Peyer's patch (tissue), 4 donors: ENCODE data around the gene RNF152. TPM values are rescaled to one million over a fixed set of nuclear protein-coding genes. Genes with fewer than 3 reads are reported as not detected.

Experiments
- DNase-seq, 3 donors: peaks; one replicate each; pipeline ENCODE4 v3.0.0-alpha.2; 2017 to 2019
- H3K27ac ChIP-seq, 4 donors: fragments of 200-600 bp; sonication (generic); one replicate each; pipeline ENCODE4 v1.5.1; 2016 to 2019
- H3K27me3 ChIP-seq, 2 donors: fragments of 200-600 bp; sonication (generic); one replicate each; pipeline ENCODE4 v1.5.1; 2019
- H3K36me3 ChIP-seq, 3 donors: fragments of 200-600 bp; sonication (generic); one replicate each; pipeline ENCODE4 v1.5.1; 2016 to 2019
- H3K4me1 ChIP-seq, 4 donors: fragments of 200-600 bp; sonication (generic); one replicate each; pipeline ENCODE4 v1.5.1; 2016 to 2019
- H3K4me3 ChIP-seq, 4 donors: fragments of 200-600 bp; sonication (generic); 1 replicate in 3 of 4; 2 replicates in 1 of 4; pipeline ENCODE4 v1.5.1; 2016 to 2019; ENCODE audit warnings: mild to moderate bottlenecking in 1 of 4
- H3K9me3 ChIP-seq, 4 donors: fragments of 200-600 bp; sonication (generic); one replicate each; pipeline ENCODE4 v1.5.1; 2016 to 2019; ENCODE audit warnings: mild to moderate bottlenecking in 1 of 4
- POLR2A ChIP-seq, 2 donors: fragments of 450-650 bp; IDR thresholded peaks; one replicate each; pipeline ENCODE4 v1.5.1; 2017; ENCODE audit warnings: antibody characterized with exemption in 2 of 2, mild to moderate bottlenecking in 2 of 2, moderate library complexity in 2 of 2
- total RNA-seq, 4 donors: library from RNA; depleted of rRNA; stranded (reverse); fragments of >200 nt; gene quantifications; one replicate each; pipeline ENCODE4 v1.1.0, GENCODE V29; 2016
- TF ChIP-seq, protein P1 (sequence below), 6 experiments: fragments of 450-650 bp in 4 of 6; fragments of 200-600 bp in 2 of 6; sonication (generic) in 1 of 6; IDR thresholded peaks; one replicate each; pipeline ENCODE4 v1.5.1; 2017 to 2019; ENCODE audit warnings: antibody characterized with exemption in 6 of 6, mild to moderate bottlenecking in 3 of 6, moderate library complexity in 1 of 6

The RNF152 gene
- total RNA-seq, 4 donors from 2014 or later: 17.3 to 185 (median 120) TPM

DNA sequence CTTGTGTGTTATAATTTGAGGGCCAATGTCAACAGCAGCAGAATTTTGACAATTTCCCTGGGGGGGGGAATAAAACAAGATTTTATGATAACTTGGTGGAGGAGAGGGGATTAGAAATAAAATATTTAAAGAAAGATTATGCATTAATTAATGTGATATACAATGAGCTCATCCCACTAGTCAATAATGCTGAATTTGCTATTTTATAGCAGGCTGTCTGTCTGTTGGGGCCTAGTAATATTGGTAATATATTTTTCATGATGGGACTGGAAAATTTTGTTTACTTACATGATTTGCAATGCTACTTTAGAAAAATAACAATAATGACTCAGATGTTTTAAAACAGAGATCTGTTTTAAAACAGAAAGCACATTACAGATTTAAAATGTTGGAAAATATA is 118.0 kb downstream of the RNF152 start:
- no peak for DNase-seq
- Histone ChIP-seq H3K4me1 (no peaks in the 10 kb centered on the region), H3K9me3 (no peaks in the 10 kb centered on the region), H3K36me3 (no peaks in the 10 kb centered on the region), H3K4me3 (no peak overlapping the region), H3K27me3 (no peaks in the 10 kb centered on the region), H3K27ac (no peak overlapping the region)
- TF ChIP-seq POLR2A (IDR thresholded peaks at IDR 0.05): no peak
- TF ChIP-seq, protein P1, sequence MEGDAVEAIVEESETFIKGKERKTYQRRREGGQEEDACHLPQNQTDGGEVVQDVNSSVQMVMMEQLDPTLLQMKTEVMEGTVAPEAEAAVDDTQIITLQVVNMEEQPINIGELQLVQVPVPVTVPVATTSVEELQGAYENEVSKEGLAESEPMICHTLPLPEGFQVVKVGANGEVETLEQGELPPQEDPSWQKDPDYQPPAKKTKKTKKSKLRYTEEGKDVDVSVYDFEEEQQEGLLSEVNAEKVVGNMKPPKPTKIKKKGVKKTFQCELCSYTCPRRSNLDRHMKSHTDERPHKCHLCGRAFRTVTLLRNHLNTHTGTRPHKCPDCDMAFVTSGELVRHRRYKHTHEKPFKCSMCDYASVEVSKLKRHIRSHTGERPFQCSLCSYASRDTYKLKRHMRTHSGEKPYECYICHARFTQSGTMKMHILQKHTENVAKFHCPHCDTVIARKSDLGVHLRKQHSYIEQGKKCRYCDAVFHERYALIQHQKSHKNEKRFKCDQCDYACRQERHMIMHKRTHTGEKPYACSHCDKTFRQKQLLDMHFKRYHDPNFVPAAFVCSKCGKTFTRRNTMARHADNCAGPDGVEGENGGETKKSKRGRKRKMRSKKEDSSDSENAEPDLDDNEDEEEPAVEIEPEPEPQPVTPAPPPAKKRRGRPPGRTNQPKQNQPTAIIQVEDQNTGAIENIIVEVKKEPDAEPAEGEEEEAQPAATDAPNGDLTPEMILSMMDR (IDR thresholded peaks at IDR 0.05): no peak

DNA sequence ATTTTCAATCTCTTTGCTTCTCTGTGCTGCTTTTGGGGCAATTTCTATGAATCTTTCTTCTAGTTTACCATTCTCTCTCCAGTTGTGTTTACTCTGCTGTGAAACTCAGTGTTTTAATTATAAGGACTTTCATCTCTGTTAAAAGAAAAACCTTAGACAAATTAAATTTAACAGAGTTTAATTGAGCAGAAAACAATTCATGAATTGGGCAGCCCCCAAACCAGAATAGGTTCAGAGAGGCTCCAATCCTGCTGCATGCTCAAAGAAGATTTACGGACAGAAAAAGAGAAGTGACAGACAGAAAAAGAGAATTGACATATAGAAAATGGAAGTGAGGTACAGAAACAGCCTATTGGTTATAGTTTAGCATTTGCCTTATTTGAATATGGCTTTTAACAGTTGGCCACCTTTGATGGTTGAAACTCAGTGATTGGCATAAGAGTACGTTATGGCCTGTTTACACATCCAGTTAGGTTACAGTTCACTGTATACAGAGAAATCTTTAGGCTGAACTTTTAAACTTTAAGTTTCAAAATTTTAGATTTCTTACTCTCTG is 120.4 kb downstream of the RNF152 start:
- TF ChIP-seq POLR2A (IDR thresholded peaks at IDR 0.05): no peak
- TF ChIP-seq, protein P1 (IDR thresholded peaks at IDR 0.05): no peak
- no peaks in the 10 kb centered on the region for H3K4me1 ChIP-seq
- no peak for DNase-seq

DNA sequence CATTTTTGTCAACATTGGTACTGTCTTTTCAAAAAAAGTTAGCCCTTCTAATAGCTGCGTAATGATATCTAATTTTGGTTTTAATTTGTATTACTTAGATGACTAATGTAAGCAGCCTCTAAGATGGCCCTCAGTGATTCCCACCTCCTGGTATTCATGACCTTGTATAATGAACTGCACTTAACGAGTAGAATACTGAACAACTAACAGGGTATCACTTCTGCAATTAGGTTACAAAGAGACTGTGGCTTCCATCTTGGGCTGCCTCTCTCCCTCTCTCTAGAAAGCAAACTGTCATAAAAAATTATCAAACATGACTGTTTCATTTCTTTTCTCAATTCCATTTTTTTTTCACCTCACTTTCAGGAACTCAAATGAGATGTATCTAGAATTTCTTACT is 120.9 kb downstream of the RNF152 start:
- Histone ChIP-seq H3K36me3 (no peaks in the 10 kb centered on the region), H3K27me3 (no peaks in the 10 kb centered on the region), H3K4me1 (no peaks in the 10 kb centered on the region), H3K9me3 (no peaks in the 10 kb centered on the region), H3K4me3 (no peak overlapping the region), H3K27ac (no peak overlapping the region)
- no peak for DNase-seq
- TF ChIP-seq, protein P1 (IDR thresholded peaks at IDR 0.05): no peak
- no peak for TF ChIP-seq POLR2A (IDR thresholded peaks at IDR 0.05)

More for the DNA sequence above, 120.4 kb downstream of the RNF152 start:
- no peaks in the 10 kb centered on the region for H3K9me3 ChIP-seq
- no peak overlapping the region for H3K4me3 ChIP-seq
- H3K36me3 ChIP-seq: no peaks in the 10 kb centered on the region
- no peak overlapping the region for H3K27ac ChIP-seq
- no peaks in the 10 kb centered on the region for H3K27me3 ChIP-seq

DNA sequence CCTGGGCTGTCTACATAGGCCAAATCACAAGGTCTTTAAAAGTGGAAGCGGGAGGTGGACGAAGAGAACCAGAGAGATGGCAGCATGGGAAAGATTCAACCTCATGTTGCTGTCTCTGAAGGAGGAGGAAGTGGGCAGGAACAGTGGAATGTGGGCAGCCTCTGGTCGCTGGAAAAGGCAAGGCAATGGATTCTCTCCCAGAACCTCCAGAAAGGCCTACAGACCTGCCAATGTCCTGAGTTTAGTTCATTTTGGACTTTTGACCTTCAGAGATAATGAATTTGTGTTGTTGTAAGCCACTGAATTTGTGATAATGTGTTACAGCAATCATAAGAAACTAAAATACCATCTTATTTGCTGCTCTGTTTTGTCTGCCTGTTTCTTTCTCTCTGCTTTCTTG is 122.5 kb downstream of the RNF152 start:
- H3K9me3 ChIP-seq: no peaks in the 10 kb centered on the region
- H3K4me1 ChIP-seq: no peaks in the 10 kb centered on the region
- H3K36me3 ChIP-seq: no peaks in the 10 kb centered on the region
- H3K27me3 ChIP-seq: no peaks in the 10 kb centered on the region
- H3K27ac ChIP-seq: no peak overlapping the region
- TF ChIP-seq, protein P1 (IDR thresholded peaks at IDR 0.05): no peak
- TF ChIP-seq POLR2A (IDR thresholded peaks at IDR 0.05): no peak
- no peak for DNase-seq
- no peak overlapping the region for H3K4me3 ChIP-seq

DNA sequence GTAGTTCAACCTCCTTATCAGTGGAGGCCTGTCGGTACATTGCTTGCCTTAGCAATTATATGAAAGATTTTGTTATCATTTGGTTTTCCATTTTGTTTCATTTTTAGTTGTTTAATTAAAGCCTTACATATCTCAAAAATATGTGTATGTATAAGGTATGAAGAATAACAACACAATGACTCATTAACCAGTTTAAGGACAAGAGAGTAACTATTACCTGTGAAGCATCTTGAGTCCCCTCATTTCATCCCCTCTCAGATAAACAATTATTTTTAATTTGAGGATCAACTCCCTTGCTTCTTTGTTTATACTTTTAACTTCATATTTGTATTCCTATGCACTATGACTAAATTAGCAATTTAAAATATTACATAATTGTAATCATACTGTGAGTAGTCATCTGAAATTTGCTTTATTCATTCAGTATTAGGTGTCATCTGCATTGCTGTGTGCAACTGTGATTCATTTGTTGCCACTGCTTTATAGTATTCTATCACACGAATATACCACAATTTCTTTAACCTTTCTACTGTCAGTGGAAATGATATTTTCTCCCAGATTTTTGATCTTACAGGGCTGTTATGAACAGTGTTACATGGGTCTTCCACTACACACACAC is 126.4 kb downstream of the RNF152 start:
- no peak overlapping the region for H3K4me3 ChIP-seq
- no peaks in the 10 kb centered on the region for H3K4me1 ChIP-seq
- TF ChIP-seq POLR2A (IDR thresholded peaks at IDR 0.05): no peak
- TF ChIP-seq, protein P1 (IDR thresholded peaks at IDR 0.05): no peak
- no peak overlapping the region for H3K27ac ChIP-seq
- H3K27me3 ChIP-seq: no peaks in the 10 kb centered on the region
- no peak for DNase-seq
- H3K9me3 ChIP-seq: no peaks in the 10 kb centered on the region
- no peaks in the 10 kb centered on the region for H3K36me3 ChIP-seq
